ENCODE measurements around the gene ADAMTS2.

ADAMTS2 gene

DNA sequence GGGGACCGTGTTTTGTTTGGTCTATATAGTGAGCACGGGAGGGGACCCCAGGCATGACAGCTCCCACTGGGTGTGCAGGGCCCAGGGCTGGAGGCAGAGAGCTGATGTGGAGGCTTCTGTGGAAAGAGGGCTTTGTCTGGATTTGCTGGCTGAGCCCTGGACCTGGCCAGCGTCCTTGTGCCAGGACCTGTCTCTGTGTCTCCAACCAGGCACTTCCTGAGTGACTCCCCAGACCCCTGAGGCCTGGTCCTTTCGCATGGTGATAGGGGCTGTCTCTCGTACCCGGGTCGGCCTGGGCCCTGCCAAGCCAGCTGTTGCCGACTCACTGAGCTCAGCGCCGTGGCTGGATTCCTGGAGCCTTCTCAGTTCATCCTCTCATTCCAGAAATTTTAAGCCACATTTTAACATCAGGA, 77.6 kb downstream of the ADAMTS2 start:
- no peak overlapping the region for H3K4me3 ChIP-seq (ENCODE audit: low read depth, low read length)
- DNase-seq (ENCODE audit: low read depth), result no peak
- TF ChIP-seq, protein P1, sequence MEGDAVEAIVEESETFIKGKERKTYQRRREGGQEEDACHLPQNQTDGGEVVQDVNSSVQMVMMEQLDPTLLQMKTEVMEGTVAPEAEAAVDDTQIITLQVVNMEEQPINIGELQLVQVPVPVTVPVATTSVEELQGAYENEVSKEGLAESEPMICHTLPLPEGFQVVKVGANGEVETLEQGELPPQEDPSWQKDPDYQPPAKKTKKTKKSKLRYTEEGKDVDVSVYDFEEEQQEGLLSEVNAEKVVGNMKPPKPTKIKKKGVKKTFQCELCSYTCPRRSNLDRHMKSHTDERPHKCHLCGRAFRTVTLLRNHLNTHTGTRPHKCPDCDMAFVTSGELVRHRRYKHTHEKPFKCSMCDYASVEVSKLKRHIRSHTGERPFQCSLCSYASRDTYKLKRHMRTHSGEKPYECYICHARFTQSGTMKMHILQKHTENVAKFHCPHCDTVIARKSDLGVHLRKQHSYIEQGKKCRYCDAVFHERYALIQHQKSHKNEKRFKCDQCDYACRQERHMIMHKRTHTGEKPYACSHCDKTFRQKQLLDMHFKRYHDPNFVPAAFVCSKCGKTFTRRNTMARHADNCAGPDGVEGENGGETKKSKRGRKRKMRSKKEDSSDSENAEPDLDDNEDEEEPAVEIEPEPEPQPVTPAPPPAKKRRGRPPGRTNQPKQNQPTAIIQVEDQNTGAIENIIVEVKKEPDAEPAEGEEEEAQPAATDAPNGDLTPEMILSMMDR (IDR thresholded peaks at IDR 0.05; ENCODE audit: insufficient read depth, low read depth, low read length, missing control alignments), result no peak

DNA sequence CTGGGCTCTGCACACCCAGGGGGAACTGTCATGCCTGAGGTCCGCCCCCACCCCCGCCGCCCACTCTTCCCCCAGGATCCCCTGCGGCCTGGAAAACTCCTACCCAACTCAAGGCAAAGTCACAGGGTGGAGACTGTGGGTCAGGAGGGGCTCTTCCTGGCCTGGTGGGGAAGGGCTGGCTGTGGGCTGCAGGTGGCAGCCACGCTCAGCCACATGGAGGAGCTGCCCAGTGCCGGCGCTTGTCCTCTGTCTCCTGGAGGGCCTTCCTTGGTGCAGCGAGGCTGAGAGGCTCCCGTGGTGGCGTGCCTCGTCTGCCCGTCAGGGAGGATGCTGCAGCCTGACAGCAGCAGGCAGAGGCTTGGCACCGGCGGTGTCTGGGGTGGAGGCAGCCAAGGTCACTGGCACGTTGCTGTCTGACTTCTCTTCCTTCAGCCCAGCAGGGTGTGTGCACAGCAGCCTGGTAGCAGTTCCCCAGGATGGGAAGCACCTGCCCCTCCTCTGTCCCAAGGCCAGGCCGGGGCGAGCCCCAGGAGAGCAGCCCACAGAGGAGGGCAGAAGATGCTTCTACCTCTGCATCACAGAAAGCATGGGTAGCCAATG, 78.1 kb downstream of the ADAMTS2 start:
- TF ChIP-seq, protein P1 (IDR thresholded peaks at IDR 0.05; ENCODE audit: insufficient read depth, low read depth, low read length, missing control alignments), result no peak
- no peak overlapping the region for H3K4me3 ChIP-seq (ENCODE audit: low read depth, low read length)
- DNase-seq (ENCODE audit: low read depth), result no peak

DNA sequence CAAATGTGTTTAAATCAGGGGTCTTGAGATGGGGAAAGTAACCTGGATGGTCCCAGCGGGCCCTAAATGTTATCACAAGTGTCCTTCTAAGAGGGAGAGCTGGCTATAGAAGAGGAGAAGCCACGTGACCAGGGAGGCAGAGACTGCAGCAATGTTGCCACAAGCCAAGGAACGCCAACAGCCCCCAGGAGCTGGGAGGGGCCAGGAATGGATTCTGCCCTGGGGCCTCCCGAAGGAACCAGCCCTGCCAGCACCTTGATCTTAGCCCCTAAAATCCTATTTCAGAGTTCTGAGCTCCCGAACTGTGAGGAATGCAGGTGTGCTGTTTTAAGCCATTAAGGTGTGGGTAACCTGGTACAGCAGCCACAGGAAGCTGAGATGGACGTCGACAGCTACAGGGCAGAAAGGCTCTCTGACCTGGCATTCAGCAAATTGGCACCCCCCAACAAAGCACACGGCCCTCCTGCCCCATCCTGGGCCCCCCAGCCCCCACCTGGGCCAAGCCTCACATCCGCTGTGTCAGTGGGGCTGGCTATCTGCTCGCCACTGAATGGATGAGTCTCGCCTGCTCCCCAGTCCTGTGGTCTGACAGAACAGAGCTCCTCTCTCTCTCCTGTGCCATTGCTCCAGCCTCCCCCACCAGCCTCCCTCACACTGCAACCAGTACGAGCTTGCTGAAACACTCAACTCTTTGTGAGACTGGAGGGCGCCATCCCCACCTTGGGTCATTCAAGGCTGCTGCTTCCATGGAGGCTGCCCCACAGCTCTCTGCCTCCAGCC, 78.8 kb downstream of the ADAMTS2 start:
- no peak for DNase-seq (ENCODE audit: low read depth)
- H3K4me3 ChIP-seq (ENCODE audit: low read depth, low read length), result no peak overlapping the region
- TF ChIP-seq, protein P1 (IDR thresholded peaks at IDR 0.05; ENCODE audit: insufficient read depth, low read depth, low read length, missing control alignments), result no peak

GRCh38 chr5:179265514-179266290, 79.6 kb downstream of the ADAMTS2 start:
- no peak for DNase-seq (ENCODE audit: low read depth)
- TF ChIP-seq, protein P1 (IDR thresholded peaks at IDR 0.05; ENCODE audit: insufficient read depth, low read depth, low read length, missing control alignments), result no peak
- no peak overlapping the region for H3K4me3 ChIP-seq (ENCODE audit: low read depth, low read length)

- DNase-seq (ENCODE audit: low read depth), result no peak
- no peak overlapping the region for H3K4me3 ChIP-seq (ENCODE audit: low read depth, low read length)
- TF ChIP-seq, protein P1 (IDR thresholded peaks at IDR 0.05; ENCODE audit: insufficient read depth, low read depth, low read length, missing control alignments), result no peak
Observed at GRCh38 chr5:179264783-179265513, 80.3 kb downstream of the ADAMTS2 start.

DNA sequence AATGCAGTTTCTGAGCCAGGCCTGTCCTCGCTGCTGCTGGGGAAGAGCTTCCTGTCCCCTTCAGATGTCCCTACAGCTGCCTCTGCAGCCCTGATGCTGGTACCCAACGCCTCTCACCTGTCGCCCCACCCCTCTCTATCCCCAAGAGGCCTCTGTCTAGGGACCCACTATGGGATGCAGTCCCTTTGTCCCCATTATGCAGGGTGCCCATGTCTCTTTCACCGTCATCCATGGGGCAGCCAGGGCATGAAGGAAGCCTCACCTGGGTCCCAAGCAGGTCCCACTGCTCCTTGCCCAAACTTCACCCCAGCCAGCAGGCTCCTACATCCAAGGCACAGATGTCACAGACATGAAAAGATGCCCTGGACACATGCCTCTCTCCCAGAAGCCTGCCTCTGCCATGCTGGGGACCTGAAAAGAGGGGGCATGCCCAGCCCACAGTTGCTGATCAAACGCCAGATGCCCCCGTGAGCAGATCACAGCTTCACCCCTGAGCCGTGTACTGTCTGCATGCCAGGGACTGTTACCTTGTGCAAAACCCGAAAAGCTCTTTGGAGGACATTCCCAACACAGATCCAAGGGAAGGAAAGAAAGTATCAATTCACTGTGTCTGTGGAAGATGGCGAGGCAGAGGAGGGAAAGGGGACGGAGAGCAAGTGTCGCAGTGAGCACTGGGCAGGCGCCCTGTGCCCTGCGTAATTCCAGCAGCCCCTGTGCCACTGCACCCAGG, 81.0 kb downstream of the ADAMTS2 start:
- TF ChIP-seq, protein P1 (IDR thresholded peaks at IDR 0.05; ENCODE audit: insufficient read depth, low read depth, low read length, missing control alignments), result no peak
- H3K4me3 ChIP-seq (ENCODE audit: low read depth, low read length), result no peak overlapping the region
- DNase-seq (ENCODE audit: low read depth), result no peak
